Measurements from ENCODE around the gene SUN1. TPM values are rescaled to one million over a fixed set of nuclear protein-coding genes. Genes with fewer than 3 reads are reported as not detected.
"Not testable (repeated sequence)": the region's sequence is repeated elsewhere in the genome, so short reads cannot be mapped to it uniquely, and the experiment has no call there.

SUN1 gene
- total RNA-seq, 5 donors from 2014 or later (not counting 1 experiment from before 2014, with no cell fraction given) = 90.8 to 299 (median 279) TPM

DNA sequence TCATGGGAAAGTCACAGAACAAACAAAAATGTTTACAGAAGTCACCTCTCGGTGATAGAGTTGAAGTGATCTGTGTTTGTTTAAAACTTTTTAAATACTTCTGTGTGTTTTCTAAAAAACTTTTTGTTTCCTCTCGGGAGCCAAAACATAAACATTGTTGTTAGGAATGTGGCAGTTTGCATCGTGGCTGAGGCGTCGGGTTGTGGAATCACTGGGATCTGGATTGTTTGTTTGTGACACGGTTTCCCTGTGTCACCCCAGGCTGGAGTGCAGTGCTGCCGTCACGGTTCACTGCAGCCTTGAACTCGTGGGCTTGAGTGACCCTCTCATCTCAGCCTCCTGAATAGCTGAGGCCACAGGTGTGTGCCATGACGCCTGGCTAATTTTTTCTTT lies 29.0 kb upstream of the SUN1 start:
- no peak for ATAC-seq (replicated peaks in 1 of 4)
- H3K9me3 ChIP-seq = no peaks in the 10 kb centered on the region
- H3K4me1 Mint-ChIP-seq = no peaks in the 10 kb centered on the region
- H3K27me3 Mint-ChIP-seq = no peaks in the 10 kb centered on the region
- no peak for DNase-seq
- no peak overlapping the region for H3K27ac ChIP-seq (ENCODE audit: low read length)
- WGBS (ENCODE audit: insufficient coverage) = no CpG with 5 or more reads among the region's 10 CpGs
- H3K9me3 Mint-ChIP-seq = no peaks in the 10 kb centered on the region
- H3K36me3 ChIP-seq (ENCODE audit: control insufficient read depth in 2 of 2, extremely low read depth in 1 of 2, insufficient read depth in 1 of 2, low read length in 1 of 2) = no peaks in the 10 kb centered on the region
- H3K4me3 Mint-ChIP-seq = no peak overlapping the region
- ChIA-PET CTCF (no interaction called here), POLR2A (no interaction called here)
- H3K4me3 ChIP-seq (ENCODE audit: control insufficient read depth in 1 of 2, extremely low read depth in 1 of 2, low read length in 1 of 2) = no peak overlapping the region
- no peaks in the 10 kb centered on the region for H3K36me3 Mint-ChIP-seq
- peaks cover 0 to 7% of the 10 kb centered on the region in 2 experiments for H3K27me3 ChIP-seq (replicated peaks in 1 of 2; ENCODE audit: control insufficient read depth in 2 of 2, extremely low read depth in 1 of 2, insufficient read depth in 2 of 2, low read length in 1 of 2)
- no peaks in the 10 kb centered on the region for H3K4me1 ChIP-seq (ENCODE audit: control insufficient read depth in 1 of 2, extremely low read depth in 1 of 2, insufficient read depth in 2 of 2, low read length in 2 of 2)
- H3K27ac Mint-ChIP-seq = no peak overlapping the region

DNA sequence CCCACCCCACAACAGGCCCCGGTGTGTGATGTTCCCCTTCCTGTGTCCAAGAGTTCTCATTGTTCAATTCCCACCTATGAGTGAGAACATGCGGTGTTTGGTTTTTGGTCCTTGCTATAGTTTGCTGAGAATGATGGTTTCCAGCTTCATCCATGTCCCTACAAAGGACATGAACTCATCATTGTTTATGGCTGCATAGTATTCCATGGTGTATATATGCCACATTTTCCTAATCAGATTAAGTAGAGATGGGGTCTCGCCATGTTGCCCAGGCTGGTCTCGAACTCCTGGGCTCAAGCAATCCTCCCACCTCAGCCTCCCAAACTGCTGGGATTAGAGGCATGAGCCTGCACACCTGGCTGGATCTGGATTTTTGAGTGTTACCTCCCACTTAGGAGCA lies 28.5 kb upstream of the SUN1 start:
- 100% methylated on average over 1 of the region's 4 CpGs for WGBS (ENCODE audit: insufficient coverage)
- POLR2A ChIA-PET; H3K9me3 ChIP-seq; H3K27ac Mint-ChIP-seq; H3K36me3 Mint-ChIP-seq; H3K4me1 Mint-ChIP-seq; H3K4me1 ChIP-seq (ENCODE audit: control insufficient read depth in 1 of 2, extremely low read depth in 1 of 2, insufficient read depth in 2 of 2, low read length in 2 of 2); H3K27ac ChIP-seq (ENCODE audit: low read length); H3K4me3 ChIP-seq (ENCODE audit: control insufficient read depth in 1 of 2, extremely low read depth in 1 of 2, low read length in 1 of 2); CTCF ChIA-PET; ATAC-seq (replicated peaks in 1 of 4); H3K27me3 Mint-ChIP-seq; H3K9me3 Mint-ChIP-seq; H3K27me3 ChIP-seq (replicated peaks in 1 of 2; ENCODE audit: control insufficient read depth in 2 of 2, extremely low read depth in 1 of 2, insufficient read depth in 2 of 2, low read length in 1 of 2); DNase-seq; H3K4me3 Mint-ChIP-seq; H3K36me3 ChIP-seq (ENCODE audit: control insufficient read depth in 2 of 2, extremely low read depth in 1 of 2, insufficient read depth in 1 of 2, low read length in 1 of 2): not testable (repeated sequence)

DNA sequence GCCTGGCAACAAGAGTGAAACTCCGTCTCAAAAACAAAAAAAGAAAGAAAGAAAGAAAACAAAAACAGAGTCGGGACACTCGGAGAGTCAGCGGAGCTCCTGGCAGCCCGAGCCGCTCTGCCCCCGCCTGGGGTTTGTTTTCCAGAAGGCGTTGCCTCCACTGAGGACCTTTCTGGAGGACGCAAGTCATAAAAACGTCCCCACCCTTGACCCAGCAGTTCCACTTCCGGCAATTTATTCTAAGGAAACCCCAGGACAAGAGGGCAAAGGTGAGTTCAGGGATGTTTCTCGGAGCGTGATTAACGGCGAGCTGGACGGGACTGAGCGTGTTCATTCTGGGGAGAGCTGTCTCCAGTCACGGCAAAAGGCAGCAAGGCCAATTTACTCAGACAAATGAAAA lies 27.0 kb upstream of the SUN1 start:
- Mint-ChIP-seq H3K4me1 (no peaks in the 10 kb centered on the region), H3K27ac (no peak overlapping the region), H3K9me3 (no peaks in the 10 kb centered on the region), H3K4me3 (peak overlapping the region in 1 of 3 donors; percentile 31), H3K36me3 (no peaks in the 10 kb centered on the region), H3K27me3 (no peaks in the 10 kb centered on the region)
- 85% methylated on average over 12 of the region's 18 CpGs for WGBS (ENCODE audit: insufficient coverage)
- H3K36me3 ChIP-seq (ENCODE audit: control insufficient read depth in 2 of 2, extremely low read depth in 1 of 2, insufficient read depth in 1 of 2, low read length in 1 of 2) = no peaks in the 10 kb centered on the region
- no peak overlapping the region for H3K27ac ChIP-seq (ENCODE audit: low read length)
- H3K4me1 ChIP-seq (ENCODE audit: control insufficient read depth in 1 of 2, extremely low read depth in 1 of 2, insufficient read depth in 2 of 2, low read length in 2 of 2) = no peaks in the 10 kb centered on the region
- H3K27me3 ChIP-seq (replicated peaks in 1 of 2; ENCODE audit: control insufficient read depth in 2 of 2, extremely low read depth in 1 of 2, insufficient read depth in 2 of 2, low read length in 1 of 2) = peaks cover 0 to 12% of the 10 kb centered on the region in 2 experiments
- ATAC-seq (replicated peaks in 1 of 4) = no peak
- ChIA-PET CTCF (interaction anchor here in 1 of 2 donors (0.6 kb wide), 1 partner anchor 15 kb away, joined by 5 read pairs; no protein-coding TSS in a partner anchor), POLR2A (no interaction called here)
- H3K9me3 ChIP-seq = no peaks in the 10 kb centered on the region
- no peak overlapping the region for H3K4me3 ChIP-seq (ENCODE audit: control insufficient read depth in 1 of 2, extremely low read depth in 1 of 2, low read length in 1 of 2)
- DNase-seq = no peak

DNA sequence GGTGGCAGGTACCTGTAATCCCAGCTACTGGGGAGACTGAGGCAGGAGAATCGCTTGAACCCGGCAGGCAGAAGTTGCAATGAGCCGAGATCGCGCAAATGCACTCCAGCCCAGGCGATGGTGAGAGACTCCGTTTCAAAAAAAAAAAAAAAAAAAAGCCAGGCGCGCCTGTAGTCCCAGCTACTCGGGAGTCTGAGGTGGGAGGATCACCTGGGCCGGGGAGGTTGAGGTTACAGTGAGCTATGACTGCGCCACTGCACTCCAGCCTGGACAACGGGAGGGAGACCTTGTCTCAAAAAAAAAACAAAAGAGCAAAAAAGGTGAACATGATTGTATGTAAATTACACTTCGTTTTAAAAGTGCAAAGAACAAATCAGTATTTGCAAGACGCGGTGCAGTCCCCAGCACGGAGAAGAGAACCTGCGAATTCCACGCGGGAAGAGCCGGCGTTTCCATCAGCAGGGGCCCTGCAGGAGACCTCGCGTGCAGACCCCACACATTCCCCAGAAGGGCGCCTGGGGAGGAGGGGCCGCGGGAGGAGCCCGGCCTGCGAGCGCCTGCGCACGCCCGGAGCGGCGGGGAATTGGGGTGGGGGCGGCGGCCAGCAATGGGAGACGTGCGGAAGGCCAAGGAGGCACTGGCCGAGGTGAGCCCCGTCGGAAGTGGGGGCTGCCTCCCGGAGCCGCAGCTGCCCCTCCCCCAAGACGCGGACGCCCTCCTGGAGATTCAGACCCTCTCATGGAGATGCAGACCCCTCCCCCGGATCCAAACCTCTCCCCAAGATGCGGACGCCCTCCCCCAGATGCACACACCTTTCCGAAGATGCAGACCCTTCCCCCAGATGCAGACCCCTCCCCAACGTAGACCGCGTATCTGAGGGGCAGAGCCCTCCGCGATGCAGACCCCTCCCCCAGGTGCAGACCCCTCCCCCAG lies 16.7 kb upstream of the SUN1 start:
- WGBS (ENCODE audit: insufficient coverage) = 17% methylated on average over 37 of the region's 56 CpGs
- Histone ChIP-seq H3K4me3 (ENCODE audit: control insufficient read depth in 1 of 2, extremely low read depth in 1 of 2, low read length in 1 of 2) (peak overlapping the region; percentile 53 to 57), H3K4me1 (ENCODE audit: control insufficient read depth in 1 of 2, extremely low read depth in 1 of 2, insufficient read depth in 2 of 2, low read length in 2 of 2) (peaks cover 26 to 46% of the 10 kb centered on the region in 2 experiments), H3K36me3 (ENCODE audit: control insufficient read depth in 2 of 2, extremely low read depth in 1 of 2, insufficient read depth in 1 of 2, low read length in 1 of 2) (no peaks in the 10 kb centered on the region), H3K9me3 (no peaks in the 10 kb centered on the region), H3K27me3 (replicated peaks in 1 of 2; ENCODE audit: control insufficient read depth in 2 of 2, extremely low read depth in 1 of 2, insufficient read depth in 2 of 2, low read length in 1 of 2) (peaks cover 0 to 22% of the 10 kb centered on the region in 2 experiments), H3K27ac (ENCODE audit: low read length) (no peak overlapping the region)
- Mint-ChIP-seq H3K9me3 (no peaks in the 10 kb centered on the region), H3K27me3 (no peaks in the 10 kb centered on the region), H3K4me3 (peak overlapping the region; percentile 76 to 94 (median 88)), H3K4me1 (peaks cover 56 to 68% (median 58%) of the 10 kb centered on the region in 3 donors), H3K36me3 (peaks cover 14% of the 10 kb centered on the region), H3K27ac (peak overlapping the region in 1 of 2 donors; percentile 69)
- CTCF ChIA-PET = interaction anchor here in 1 of 2 donors (1.5 kb wide), 1 partner anchor 58 kb away, joined by 4 read pairs; no protein-coding TSS in a partner anchor
- peak in 4 of 35 experiments; percentile 8 to 29 (median 13) for DNase-seq
- no peak for ATAC-seq (replicated peaks in 1 of 4)
- POLR2A ChIA-PET = interaction anchor here in 1 of 2 donors (0.7 kb wide), 2 partner anchors 17 to 112 kb away, joined by 3 to 15 read pairs; partner anchors contain the start of gene SUN1

DNA sequence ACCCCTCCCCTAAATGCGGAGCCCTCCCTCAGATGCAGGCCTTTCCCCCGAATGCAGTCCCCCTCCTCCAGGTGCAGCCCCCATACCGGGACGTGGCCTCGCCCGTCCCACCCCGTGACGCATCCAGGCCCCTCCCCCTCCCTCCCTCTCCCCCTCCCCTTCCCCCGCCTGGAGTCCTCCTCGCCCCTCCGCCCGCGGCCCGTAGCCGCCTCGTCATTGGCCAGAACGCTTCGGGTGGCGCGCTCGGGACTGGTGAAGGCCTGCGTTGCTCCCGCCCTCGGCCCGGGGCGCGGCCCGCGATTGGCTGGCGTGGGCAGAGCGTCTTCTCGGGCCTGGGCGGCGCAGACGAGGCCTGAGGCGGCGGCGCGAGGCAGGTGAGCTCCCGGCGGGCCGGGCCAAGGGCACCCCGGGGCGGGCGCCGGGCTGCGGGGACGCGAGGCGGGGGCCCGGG lies 16.0 kb upstream of the SUN1 start:
- H3K4me1 Mint-ChIP-seq = peaks cover 61 to 71% (median 64%) of the 10 kb centered on the region in 3 donors
- no peak overlapping the region for H3K27ac Mint-ChIP-seq
- ChIA-PET POLR2A (interaction anchor here in 1 of 2 donors (1.0 kb wide), 1 partner anchor 13 kb away, joined by 3 read pairs; no protein-coding TSS in a partner anchor), CTCF (interaction anchor here in 1 of 2 donors (1.5 kb wide), 2 partner anchors 12 to 58 kb away, joined by 4 read pairs; no protein-coding TSS in a partner anchor)
- peak; percentile 96 to 98 (median 98) for ATAC-seq (replicated peaks in 1 of 4)
- H3K9me3 Mint-ChIP-seq = no peaks in the 10 kb centered on the region
- Histone ChIP-seq H3K4me1 (ENCODE audit: control insufficient read depth in 1 of 2, extremely low read depth in 1 of 2, insufficient read depth in 2 of 2, low read length in 2 of 2) (peaks cover 26 to 46% of the 10 kb centered on the region in 2 experiments), H3K9me3 (no peaks in the 10 kb centered on the region), H3K27me3 (replicated peaks in 1 of 2; ENCODE audit: control insufficient read depth in 2 of 2, extremely low read depth in 1 of 2, insufficient read depth in 2 of 2, low read length in 1 of 2) (peaks cover 0 to 19% of the 10 kb centered on the region in 2 experiments), H3K27ac (ENCODE audit: low read length) (no peak overlapping the region), H3K36me3 (ENCODE audit: control insufficient read depth in 2 of 2, extremely low read depth in 1 of 2, insufficient read depth in 1 of 2, low read length in 1 of 2) (no peaks in the 10 kb centered on the region), H3K4me3 (ENCODE audit: control insufficient read depth in 1 of 2, extremely low read depth in 1 of 2, low read length in 1 of 2) (peak overlapping the region in 1 of 2 donors; percentile 53)
- peaks cover 19% of the 10 kb centered on the region for H3K36me3 Mint-ChIP-seq
- no peaks in the 10 kb centered on the region for H3K27me3 Mint-ChIP-seq
- DNase-seq = peak; percentile 92 to 98 (median 96)
- under 1% methylated on average over 41 of the region's 51 CpGs for WGBS (ENCODE audit: insufficient coverage)
- peak overlapping the region; percentile 52 to 94 (median 88) for H3K4me3 Mint-ChIP-seq

Measured in T-cell (primary cell).